Astrocyte (in vitro differentiated cells and primary cell): ENCODE data around the gene MPRIP.

Source experiments
- EZH2 ChIP-seq: IDR thresholded peaks from 2 replicates; pipeline ENCODE4 v1.6.1; 2012; ENCODE audit warnings: mild to moderate bottlenecking, low read length, inconsistent platforms; ENCODE audit not compliant: insufficient read depth
- TF ChIP-seq, protein P1 (sequence below): IDR thresholded peaks from 2 replicates; pipeline ENCODE4 v1.5.1; 2011; ENCODE audit warnings: low read depth, mild to moderate bottlenecking, inconsistent platforms, low read length, moderate library complexity; ENCODE audit not compliant: insufficient read depth

DNA sequence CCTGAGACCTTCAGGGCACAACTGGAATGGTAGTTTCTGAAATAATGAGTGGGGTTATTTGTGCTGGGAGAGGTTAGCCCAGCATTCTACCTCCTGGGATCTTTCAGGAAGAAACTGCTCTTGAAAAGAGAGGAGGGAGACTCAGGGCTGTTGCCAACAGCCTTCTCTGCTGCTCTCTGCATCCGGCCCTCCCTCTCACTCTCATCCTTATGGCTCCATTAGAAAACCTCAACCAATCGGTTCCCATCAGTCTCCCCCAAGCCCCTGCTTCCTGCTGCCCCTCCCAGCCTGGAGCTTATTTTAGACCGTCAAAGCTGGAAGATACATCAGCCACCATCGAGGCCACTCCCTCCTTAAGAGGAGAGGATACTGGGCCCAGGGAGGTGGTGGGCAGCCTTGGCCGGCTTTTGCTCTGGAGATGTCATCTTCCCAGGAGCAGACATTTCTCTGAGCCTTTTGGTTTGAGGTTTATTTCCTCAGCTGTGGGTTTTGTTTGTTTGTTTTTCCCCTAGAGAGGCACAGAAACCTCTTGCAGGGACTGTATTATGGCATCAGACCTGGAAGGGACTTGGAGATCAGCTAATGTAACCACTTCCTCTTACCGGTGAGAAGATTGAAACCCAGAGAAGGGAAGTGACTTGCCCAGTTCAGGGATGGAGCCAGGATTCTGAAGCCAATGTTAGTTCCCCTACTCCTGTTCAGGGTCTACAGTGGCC is 2.7 kb downstream of the MPRIP start:
- TF ChIP-seq, protein P1, sequence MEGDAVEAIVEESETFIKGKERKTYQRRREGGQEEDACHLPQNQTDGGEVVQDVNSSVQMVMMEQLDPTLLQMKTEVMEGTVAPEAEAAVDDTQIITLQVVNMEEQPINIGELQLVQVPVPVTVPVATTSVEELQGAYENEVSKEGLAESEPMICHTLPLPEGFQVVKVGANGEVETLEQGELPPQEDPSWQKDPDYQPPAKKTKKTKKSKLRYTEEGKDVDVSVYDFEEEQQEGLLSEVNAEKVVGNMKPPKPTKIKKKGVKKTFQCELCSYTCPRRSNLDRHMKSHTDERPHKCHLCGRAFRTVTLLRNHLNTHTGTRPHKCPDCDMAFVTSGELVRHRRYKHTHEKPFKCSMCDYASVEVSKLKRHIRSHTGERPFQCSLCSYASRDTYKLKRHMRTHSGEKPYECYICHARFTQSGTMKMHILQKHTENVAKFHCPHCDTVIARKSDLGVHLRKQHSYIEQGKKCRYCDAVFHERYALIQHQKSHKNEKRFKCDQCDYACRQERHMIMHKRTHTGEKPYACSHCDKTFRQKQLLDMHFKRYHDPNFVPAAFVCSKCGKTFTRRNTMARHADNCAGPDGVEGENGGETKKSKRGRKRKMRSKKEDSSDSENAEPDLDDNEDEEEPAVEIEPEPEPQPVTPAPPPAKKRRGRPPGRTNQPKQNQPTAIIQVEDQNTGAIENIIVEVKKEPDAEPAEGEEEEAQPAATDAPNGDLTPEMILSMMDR = no peak
- TF ChIP-seq EZH2 = no peak
